Esophagus squamous epithelium (tissue), 5 donors: Measurements from ENCODE around the gene MIEF2. TPM values are rescaled to one million over a fixed set of nuclear protein-coding genes. Genes with fewer than 3 reads are reported as not detected.

Source experiments
- DNase-seq: peaks from one replicate; lab custom pipeline; 2025; lab: John Stamatoyannopoulos, UW
- H3K27ac ChIP-seq, 4 donors: fragments of 200-600 bp; sonication (generic); one replicate each; pipeline ENCODE4 v1.5.1; 2016 to 2019; ENCODE audit warnings: mild to moderate bottlenecking in 1 of 4
- H3K27me3 ChIP-seq, 4 donors: fragments of 200-600 bp; sonication (generic); 1 replicate in 3 of 4; 2 replicates in 1 of 4; pipeline versions ENCODE4 v1.5.1 to v1.6.0; 2017 to 2021; ENCODE audit warnings: antibody characterized with exemption in 1 of 4
- H3K36me3 ChIP-seq, 3 donors: fragments of 200-600 bp; sonication (generic); one replicate each; pipeline ENCODE4 v1.5.1; 2016 to 2019
- H3K4me1 ChIP-seq, 3 donors: fragments of 200-600 bp; sonication (generic); one replicate each; pipeline ENCODE4 v1.5.1; 2017 to 2019
- H3K4me3 ChIP-seq, 4 donors: fragments of 200-600 bp; sonication (generic); 1 replicate in 3 of 4; 2 replicates in 1 of 4; pipeline ENCODE4 v1.5.1; 2016 to 2019; ENCODE audit warnings: mild to moderate bottlenecking in 2 of 4, moderate library complexity in 1 of 4
- H3K9me3 ChIP-seq, 3 donors: fragments of 200-600 bp; sonication (generic); one replicate each; pipeline ENCODE4 v1.5.1; 2016 to 2019
- CTCF ChIP-seq, 6 experiments: fragments of 450-650 bp in 4 of 6; fragments of 200-600 bp in 2 of 6; sonication (generic) in 2 of 6; IDR thresholded peaks; one replicate each; pipeline ENCODE4 v1.5.1; 2016 to 2019; ENCODE audit warnings: antibody characterized with exemption in 6 of 6, mild to moderate bottlenecking in 4 of 6, moderate library complexity in 4 of 6
- POLR2A ChIP-seq, 4 donors: fragments of 450-650 bp; IDR thresholded peaks; one replicate each; pipeline ENCODE4 v1.6.1; 2017; ENCODE audit warnings: antibody characterized with exemption in 4 of 4, mild to moderate bottlenecking in 4 of 4, moderate library complexity in 3 of 4
- WGBS, 2 donors: methylation state at CpG; one replicate each; pipeline ENCODE4 v1.1.5; 2018; 5-methylcytosine and 5-hydroxymethylcytosine counted together
- intact Hi-C: fragments of 100-400 bp; cut with DNase I; formaldehyde crosslinking; loops from one replicate; pipeline ENCODE4 v1.15.0; 2022
- total RNA-seq, 4 donors: library from RNA; depleted of rRNA; stranded (reverse); fragments of >200 nt; gene quantifications; one replicate each; pipeline ENCODE4 v1.1.0, GENCODE V29; 2016
- donor health status: DM: yes; HTN: yes; CAD: no.

The MIEF2 gene
- total RNA-seq, 4 donors from 2014 or later, result 5.5 to 16.1 (median 8.9) TPM

GRCh38 chr17:18262111-18262510, 1.6 kb downstream of the MIEF2 start:
- H3K4me3 ChIP-seq, result peak overlapping the region in 3 of 4 donors; percentile 72 to 84 (median 83)
- 40% methylated on average over 1 of the region's 2 CpGs; no CpG with 5 or more reads in 1 of the 2 donors for WGBS, 2 donors
- no peaks in the 10 kb centered on the region for H3K27me3 ChIP-seq
- DNase-seq, result no peak
- H3K4me1 ChIP-seq, result peaks cover 36 to 46% (median 38%) of the 10 kb centered on the region in 3 donors
- no peak for TF ChIP-seq POLR2A (IDR thresholded peaks at IDR 0.05)
- no peak for TF ChIP-seq CTCF (IDR thresholded peaks at IDR 0.05)
- intact Hi-C loops, result no loop called here
- no peaks in the 10 kb centered on the region for H3K9me3 ChIP-seq
- H3K27ac ChIP-seq, result peak overlapping the region; percentile 96 to 99 (median 97)
- peaks cover 10 to 44% (median 20%) of the 10 kb centered on the region in 3 donors for H3K36me3 ChIP-seq

DNA sequence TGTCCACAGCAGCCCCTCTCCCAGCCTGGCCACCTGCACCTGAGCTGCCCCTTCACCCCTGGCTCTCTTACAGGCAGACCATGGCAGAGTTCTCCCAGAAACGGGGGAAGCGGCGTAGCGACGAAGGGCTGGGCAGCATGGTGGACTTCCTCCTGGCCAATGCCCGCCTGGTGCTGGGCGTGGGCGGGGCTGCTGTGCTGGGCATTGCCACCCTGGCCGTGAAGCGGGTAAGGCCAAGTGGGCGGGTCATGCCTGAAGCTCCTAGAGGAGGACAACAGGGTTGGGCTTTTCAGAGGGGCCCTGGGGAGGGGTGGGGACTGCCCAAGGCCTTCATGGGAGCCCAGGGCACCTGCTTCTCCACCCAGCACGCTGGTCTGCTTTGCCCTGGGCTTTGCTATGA, 2.2 kb downstream of the MIEF2 start:
- no peak overlapping the region for H3K27ac ChIP-seq
- 80% methylated on average over 3 of the region's 12 CpGs; no CpG with 5 or more reads in 1 of the 2 donors for WGBS, 2 donors
- DNase-seq, result no peak
- no peaks in the 10 kb centered on the region for H3K27me3 ChIP-seq
- H3K9me3 ChIP-seq, result no peaks in the 10 kb centered on the region
- H3K36me3 ChIP-seq, result peaks cover 10 to 44% (median 20%) of the 10 kb centered on the region in 3 donors
- intact Hi-C loops, result no loop called here
- H3K4me3 ChIP-seq, result no peak overlapping the region
- peaks cover 31 to 41% (median 33%) of the 10 kb centered on the region in 3 donors for H3K4me1 ChIP-seq
- TF ChIP-seq POLR2A (IDR thresholded peaks at IDR 0.05), result no peak
- TF ChIP-seq CTCF (IDR thresholded peaks at IDR 0.05), result no peak

DNA sequence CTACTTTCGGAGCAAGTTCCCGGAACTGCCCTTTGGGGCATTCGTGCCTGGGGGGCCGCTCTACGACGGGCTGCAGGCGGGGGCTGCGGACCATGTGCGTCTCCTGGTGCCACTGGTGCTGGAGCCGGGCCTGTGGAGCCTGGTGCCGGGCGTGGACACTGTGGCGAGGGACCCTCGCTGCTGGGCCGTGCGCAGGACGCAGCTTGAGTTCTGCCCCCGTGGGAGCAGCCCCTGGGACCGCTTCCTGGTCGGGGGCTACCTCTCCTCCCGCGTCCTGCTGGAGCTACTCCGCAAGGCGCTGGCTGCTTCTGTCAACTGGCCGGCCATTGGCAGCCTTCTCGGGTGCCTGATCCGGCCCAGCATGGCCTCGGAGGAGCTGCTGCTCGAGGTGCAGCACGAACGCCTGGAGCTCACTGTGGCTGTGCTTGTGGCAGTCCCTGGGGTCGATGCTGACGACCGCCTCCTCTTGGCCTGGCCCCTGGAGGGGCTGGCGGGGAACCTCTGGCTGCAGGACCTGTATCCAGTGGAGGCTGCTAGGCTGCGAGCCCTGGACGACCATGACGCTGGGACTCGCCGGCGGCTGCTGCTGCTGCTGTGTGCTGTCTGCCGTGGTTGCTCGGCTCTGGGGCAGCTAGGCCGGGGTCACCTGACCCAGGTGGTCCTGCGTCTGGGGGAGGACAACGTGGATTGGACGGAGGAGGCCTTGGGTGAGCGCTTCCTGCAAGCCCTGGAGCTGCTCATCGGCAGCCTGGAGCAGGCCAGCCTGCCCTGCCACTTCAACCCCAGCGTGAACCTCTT, 3.6 kb downstream of the MIEF2 start:
- no peaks in the 10 kb centered on the region for H3K9me3 ChIP-seq
- H3K27ac ChIP-seq, result no peak overlapping the region
- DNase-seq, result no peak
- no peak overlapping the region for H3K4me3 ChIP-seq
- peaks cover 10 to 44% (median 20%) of the 10 kb centered on the region in 3 donors for H3K36me3 ChIP-seq
- intact Hi-C loops, result no loop called here
- H3K27me3 ChIP-seq, result no peaks in the 10 kb centered on the region
- H3K4me1 ChIP-seq, result peaks cover 27 to 38% (median 27%) of the 10 kb centered on the region in 3 donors
- WGBS, 2 donors, result 98 to 100% methylated on average over 9 to 15 of the region's 50 CpGs
- TF ChIP-seq CTCF (IDR thresholded peaks at IDR 0.05) (no peak), POLR2A (IDR thresholded peaks at IDR 0.05) (no peak)

DNA sequence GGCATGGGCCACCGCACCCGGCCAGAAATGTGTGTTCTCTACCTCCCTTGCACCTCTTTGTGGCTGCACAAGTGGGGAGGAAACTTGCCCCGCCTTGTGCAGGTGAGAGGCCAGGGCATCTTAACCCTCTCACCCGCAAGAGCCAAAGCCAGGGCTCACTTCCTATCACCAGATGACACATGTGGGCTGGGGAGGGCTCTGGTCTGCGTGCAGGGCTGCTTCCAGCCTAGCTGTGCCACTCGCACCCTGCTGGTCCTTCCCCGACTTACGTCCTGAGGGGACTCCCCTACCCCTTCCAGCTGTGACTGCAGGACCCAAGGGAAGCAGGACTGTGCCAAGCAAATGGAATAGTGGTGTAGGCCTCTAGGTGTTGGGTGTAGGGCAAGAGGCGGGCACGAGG, 6.9 kb downstream of the MIEF2 start:
- Histone ChIP-seq H3K27ac (no peak overlapping the region), H3K27me3 (no peaks in the 10 kb centered on the region), H3K4me3 (no peak overlapping the region), H3K4me1 (peaks cover 4 to 10% (median 5%) of the 10 kb centered on the region in 3 donors), H3K36me3 (peaks cover 10 to 44% (median 20%) of the 10 kb centered on the region in 3 donors), H3K9me3 (no peaks in the 10 kb centered on the region)
- TF ChIP-seq POLR2A (IDR thresholded peaks at IDR 0.05), result no peak
- TF ChIP-seq CTCF (IDR thresholded peaks at IDR 0.05), result no peak
- intact Hi-C loops, result no loop called here
- no peak for DNase-seq
- 70 to 87% methylated on average over 2 to 6 of the region's 10 CpGs for WGBS, 2 donors
